Keratinocyte (primary cell): Measurements from ENCODE around the gene RPL14. TPM values are rescaled to one million over a fixed set of nuclear protein-coding genes. Genes with fewer than 3 reads are reported as not detected.

ENCODE experiments used
- DNase-seq: peaks from one replicate; pipeline ENCODE4 v3.0.0-alpha.2; 2011; ENCODE audit warnings: low read depth, missing footprints, low spot score
- FAIRE-seq: peaks from 2 replicates; lab custom pipeline; 2011; peaks lifted over from hg19 to GRCh38; lab: Jason Lieb, UNC
- H2AFZ ChIP-seq: 2 replicates; pipeline ENCODE4 v1.6.0; 2012; ENCODE audit warnings: low read length, control low read depth, inconsistent platforms; ENCODE audit not compliant: control insufficient read depth
- H3K27ac ChIP-seq: 2 replicates; pipeline ENCODE4 v1.5.1; 2011; ENCODE audit warnings: low read length; ENCODE audit not compliant: control insufficient read depth, insufficient read depth
- H3K27me3 ChIP-seq: 3 replicates; pipeline ENCODE4 v1.6.0; 2011; ENCODE audit warnings: low read length; ENCODE audit not compliant: control insufficient read depth, insufficient read depth; ENCODE audit errors: extremely low read depth
- H3K36me3 ChIP-seq, 2 experiments: 2 replicates in 1 of 2; 3 replicates in 1 of 2; pipeline ENCODE4 v1.5.1; 2011; ENCODE audit warnings: low read length in 2 of 2, mild to moderate bottlenecking in 1 of 2; ENCODE audit not compliant: control insufficient read depth in 2 of 2, insufficient read depth in 2 of 2; ENCODE audit errors: extremely low read depth in 1 of 2
- H3K4me1 ChIP-seq: 3 replicates; pipeline ENCODE4 v1.5.1; 2011; ENCODE audit warnings: low read length; ENCODE audit not compliant: control insufficient read depth, insufficient read depth; ENCODE audit errors: extremely low read depth
- H3K4me2 ChIP-seq: 3 replicates; pipeline ENCODE4 v1.6.0; 2011; ENCODE audit warnings: low read depth, low read length; ENCODE audit not compliant: control insufficient read depth, insufficient read depth; ENCODE audit errors: extremely low read depth
- H3K4me3 ChIP-seq, 3 experiments: fragments of 200-600 bp in 1 of 3; sonication (generic) in 1 of 3; 2 replicates in 2 of 3; 3 replicates in 1 of 3; pipeline ENCODE4 v1.5.1; 2011 to 2016; ENCODE audit warnings: low read length in 3 of 3, mild to moderate bottlenecking in 3 of 3, control low read depth in 2 of 3, inconsistent platforms in 1 of 3, low read depth in 1 of 3, mixed read lengths in 1 of 3, mixed run types in 1 of 3, moderate library complexity in 1 of 3; ENCODE audit not compliant: control insufficient read depth in 2 of 3, insufficient read depth in 2 of 3; ENCODE audit errors: extremely low read depth in 1 of 3
- H3K79me2 ChIP-seq: 2 replicates; pipeline ENCODE4 v1.6.0; 2012; ENCODE audit warnings: low read length; ENCODE audit not compliant: control insufficient read depth, insufficient read depth
- H3K9ac ChIP-seq: 3 replicates; pipeline ENCODE4 v1.6.0; 2011; ENCODE audit warnings: low read length; ENCODE audit not compliant: control insufficient read depth, insufficient read depth; ENCODE audit errors: extremely low read depth
- H3K9me1 ChIP-seq: 3 replicates; pipeline ENCODE4 v1.6.0; 2011; ENCODE audit warnings: low read length; ENCODE audit not compliant: control insufficient read depth, insufficient read depth; ENCODE audit errors: extremely low read depth
- H3K9me3 ChIP-seq: 2 replicates; pipeline ENCODE4 v1.5.1; 2012; ENCODE audit warnings: low read depth, low read length; ENCODE audit not compliant: control insufficient read depth
- H4K20me1 ChIP-seq: 3 replicates; pipeline ENCODE4 v1.6.0; 2011; ENCODE audit warnings: low read length; ENCODE audit not compliant: control insufficient read depth, insufficient read depth; ENCODE audit errors: extremely low read depth
- EZH2 ChIP-seq: IDR thresholded peaks from one replicate; pipeline ENCODE4 v1.6.1; 2012; ENCODE audit warnings: inconsistent platforms, mild to moderate bottlenecking, low read length, moderate library complexity
- dilution Hi-C: fragments of 300-500 bp; cut with MboI; formaldehyde crosslinking; loops from one replicate; pipeline ENCODE4 v1.7.0; 2020; ENCODE audit warnings: low sequenced_read_pairs; ENCODE audit not compliant: extremely low pct_ligation_motif_present
- polyA plus RNA-seq, 5 experiments: library from polyadenylated mRNA; depleted of rRNA in 3 of 5; stranded (reverse) in 3 of 5; stranded (forward) in 1 of 5; unstranded in 1 of 5; fragments of >200 nt; gene quantifications; 1 replicate in 1 of 5; 2 replicates in 3 of 5; 3 replicates in 1 of 5; pipeline versions ENCODE4 v1.2.1 to v1.2.3, GENCODE V29; 2011 to 2012; ENCODE audit warnings: missing spikeins in 2 of 5, low read depth in 1 of 5, low replicate concordance in 1 of 5
- TF ChIP-seq, protein P1 (sequence below), 3 experiments: IDR thresholded peaks in 1 of 3; conservative IDR thresholded peaks in 1 of 3; optimal IDR thresholded peaks in 1 of 3; 2 replicates in 2 of 3; 3 replicates in 1 of 3; pipeline versions ENCODE3 to v1.5.1; 2011; ENCODE audit warnings: low read length in 3 of 3, mild to moderate bottlenecking in 3 of 3, moderate library complexity in 2 of 3, control low read depth in 1 of 3, inconsistent platforms in 1 of 3; ENCODE audit not compliant: insufficient read depth in 2 of 3; ENCODE audit errors: extremely low read depth in 1 of 3

Gene RPL14
- polyA plus RNA-seq, 1 donor (not counting 4 experiments of a cell fraction or from before 2014, with no cell fraction given): 585 TPM

DNA sequence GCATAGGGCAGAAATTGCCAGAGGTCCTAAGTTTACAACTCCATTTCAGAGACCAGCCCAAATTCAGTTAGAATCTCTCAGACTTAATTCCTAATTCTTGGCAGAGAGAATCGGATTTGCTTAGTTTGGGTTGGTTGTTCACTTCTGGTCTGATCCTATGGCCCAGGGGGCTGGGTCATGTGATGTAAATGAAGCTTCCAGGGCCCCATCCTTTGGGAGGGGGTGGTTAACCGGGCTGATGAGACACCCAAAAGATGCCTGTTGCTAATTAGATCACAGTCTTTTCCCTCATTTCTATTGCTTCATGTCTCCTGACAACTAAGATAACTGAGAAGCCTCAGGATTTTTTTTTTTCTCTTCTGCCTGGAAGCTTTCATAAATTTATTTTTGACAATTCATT lies 37.6 kb downstream of the RPL14 start:
- FAIRE-seq (no peak), DNase-seq (no peak)
- H3K9ac ChIP-seq: no peak overlapping the region
- no peaks in the 10 kb centered on the region for H3K4me1 ChIP-seq
- no peak overlapping the region for H2AFZ ChIP-seq
- no peaks in the 10 kb centered on the region for H3K9me3 ChIP-seq
- H3K9me1 ChIP-seq: no peaks in the 10 kb centered on the region
- no peaks in the 10 kb centered on the region for H4K20me1 ChIP-seq
- no peak overlapping the region for H3K27ac ChIP-seq
- TF ChIP-seq, protein P1, sequence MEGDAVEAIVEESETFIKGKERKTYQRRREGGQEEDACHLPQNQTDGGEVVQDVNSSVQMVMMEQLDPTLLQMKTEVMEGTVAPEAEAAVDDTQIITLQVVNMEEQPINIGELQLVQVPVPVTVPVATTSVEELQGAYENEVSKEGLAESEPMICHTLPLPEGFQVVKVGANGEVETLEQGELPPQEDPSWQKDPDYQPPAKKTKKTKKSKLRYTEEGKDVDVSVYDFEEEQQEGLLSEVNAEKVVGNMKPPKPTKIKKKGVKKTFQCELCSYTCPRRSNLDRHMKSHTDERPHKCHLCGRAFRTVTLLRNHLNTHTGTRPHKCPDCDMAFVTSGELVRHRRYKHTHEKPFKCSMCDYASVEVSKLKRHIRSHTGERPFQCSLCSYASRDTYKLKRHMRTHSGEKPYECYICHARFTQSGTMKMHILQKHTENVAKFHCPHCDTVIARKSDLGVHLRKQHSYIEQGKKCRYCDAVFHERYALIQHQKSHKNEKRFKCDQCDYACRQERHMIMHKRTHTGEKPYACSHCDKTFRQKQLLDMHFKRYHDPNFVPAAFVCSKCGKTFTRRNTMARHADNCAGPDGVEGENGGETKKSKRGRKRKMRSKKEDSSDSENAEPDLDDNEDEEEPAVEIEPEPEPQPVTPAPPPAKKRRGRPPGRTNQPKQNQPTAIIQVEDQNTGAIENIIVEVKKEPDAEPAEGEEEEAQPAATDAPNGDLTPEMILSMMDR (optimal IDR thresholded peaks at IDR 0.05 in 1 of 3, IDR thresholded peaks at IDR 0.05 in 1 of 3, conservative IDR thresholded peaks at IDR 0.05 in 1 of 3; ENCODE audit: extremely low read depth in 1 of 3, insufficient read depth in 2 of 3, low read length in 3 of 3): no peak
- no peak for TF ChIP-seq EZH2
- dilution Hi-C loops: no loop called here
- no peaks in the 10 kb centered on the region for H3K36me3 ChIP-seq
- H3K4me3 ChIP-seq: no peak overlapping the region
- H3K79me2 ChIP-seq: no peaks in the 10 kb centered on the region
- no peaks in the 10 kb centered on the region for H3K27me3 ChIP-seq
- no peak overlapping the region for H3K4me2 ChIP-seq

DNA sequence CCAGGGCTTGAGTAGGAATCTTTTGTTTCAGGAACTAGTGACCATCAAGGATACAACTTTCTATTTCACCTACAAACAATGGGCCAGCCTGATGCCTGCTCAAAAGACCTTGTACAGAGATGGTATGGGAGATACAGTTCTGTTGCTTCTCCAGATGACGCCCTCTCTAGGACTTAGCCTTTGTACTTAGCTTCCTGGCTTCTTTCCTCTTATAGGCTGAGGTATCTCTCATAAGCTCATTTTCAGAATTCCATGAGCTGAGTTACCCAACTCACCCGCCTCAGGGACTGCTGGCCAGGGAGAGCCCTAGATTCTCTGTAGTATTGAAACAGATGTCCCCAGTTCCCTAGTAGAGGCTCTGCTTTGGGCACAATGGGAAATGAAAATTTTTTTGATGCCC lies 40.1 kb downstream of the RPL14 start:
- H3K4me3 ChIP-seq: no peak overlapping the region
- H3K79me2 ChIP-seq: no peaks in the 10 kb centered on the region
- H3K9me1 ChIP-seq: no peaks in the 10 kb centered on the region
- no peak overlapping the region for H2AFZ ChIP-seq
- no peaks in the 10 kb centered on the region for H3K9me3 ChIP-seq
- no peak for FAIRE-seq
- H3K27me3 ChIP-seq: no peaks in the 10 kb centered on the region
- H3K9ac ChIP-seq: no peak overlapping the region
- DNase-seq: no peak
- no peak overlapping the region for H3K27ac ChIP-seq
- dilution Hi-C loops: no loop called here
- no peak for TF ChIP-seq EZH2
- H3K36me3 ChIP-seq: no peaks in the 10 kb centered on the region
- H4K20me1 ChIP-seq: no peaks in the 10 kb centered on the region
- no peak overlapping the region for H3K4me2 ChIP-seq
- no peaks in the 10 kb centered on the region for H3K4me1 ChIP-seq

DNA sequence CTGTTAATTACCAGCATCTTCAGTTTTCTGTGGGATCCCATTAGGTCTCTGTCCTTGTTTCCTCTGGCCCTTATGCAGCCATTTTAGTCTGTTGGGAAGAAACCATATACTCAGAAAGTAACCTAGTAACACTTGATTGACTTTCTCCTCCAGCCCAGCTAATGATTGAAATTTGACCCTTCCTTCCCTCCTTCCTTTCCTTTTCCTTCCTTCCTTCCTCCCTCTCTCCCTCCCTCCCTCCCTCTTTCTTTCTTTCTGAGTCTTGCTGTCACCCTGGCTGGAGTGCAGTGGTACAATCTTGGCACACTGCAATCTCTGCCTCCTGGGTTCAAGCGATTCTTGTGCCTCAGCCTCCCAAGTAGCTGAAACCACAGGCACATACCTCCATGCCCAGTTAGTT lies 42.8 kb downstream of the RPL14 start:
- H3K36me3 ChIP-seq: no peaks in the 10 kb centered on the region
- no peak for DNase-seq
- H3K27me3 ChIP-seq: no peaks in the 10 kb centered on the region
- H3K27ac ChIP-seq: no peak overlapping the region
- no peak overlapping the region for H3K4me2 ChIP-seq
- no peak overlapping the region for H3K4me3 ChIP-seq
- no peaks in the 10 kb centered on the region for H4K20me1 ChIP-seq
- dilution Hi-C loops: no loop called here
- no peaks in the 10 kb centered on the region for H3K9me1 ChIP-seq
- H3K4me1 ChIP-seq: peaks cover 8% of the 10 kb centered on the region
- no peaks in the 10 kb centered on the region for H3K79me2 ChIP-seq
- no peak overlapping the region for H2AFZ ChIP-seq
- no peak for FAIRE-seq
- no peak overlapping the region for H3K9ac ChIP-seq
- no peaks in the 10 kb centered on the region for H3K9me3 ChIP-seq
- TF ChIP-seq, protein P1 (optimal IDR thresholded peaks at IDR 0.05 in 1 of 3, IDR thresholded peaks at IDR 0.05 in 1 of 3, conservative IDR thresholded peaks at IDR 0.05 in 1 of 3; ENCODE audit: extremely low read depth in 1 of 3, insufficient read depth in 2 of 3, low read length in 3 of 3): no peak
- no peak for TF ChIP-seq EZH2
